MM.1S (cell line): Measurements from ENCODE around the gene EPHB6.

ENCODE experiments used
- DNase-seq: peaks from one replicate; pipeline ENCODE4 v3.0.0-alpha.2; 2015
- H2AFZ ChIP-seq: fragments of 300-600 bp; sonication (generic); 2 replicates; pipeline ENCODE4 v1.6.0; 2016; ENCODE audit warnings: antibody characterized with exemption, low read length
- H3F3A ChIP-seq: fragments of 300-600 bp; sonication (generic); 2 replicates; pipeline ENCODE4 v1.6.1; 2016; ENCODE audit warnings: mild to moderate bottlenecking, antibody characterized with exemption, low read length, moderate library complexity, mixed read lengths; ENCODE audit not compliant: insufficient read depth
- H3K27ac ChIP-seq: fragments of 300-600 bp; sonication (generic); 2 replicates; pipeline ENCODE4 v1.5.1; 2016; ENCODE audit warnings: mild to moderate bottlenecking, low read length
- H3K27me3 ChIP-seq: fragments of 300-600 bp; sonication (generic); replicated peaks from 2 replicates; pipeline ENCODE4 v1.6.0; 2016; ENCODE audit warnings: low read length; ENCODE audit not compliant: insufficient read depth
- H3K36me3 ChIP-seq: fragments of 300-600 bp; sonication (generic); replicated peaks from 2 replicates; pipeline ENCODE4 v1.6.1; 2016; ENCODE audit warnings: mild to moderate bottlenecking, low read length, mixed read lengths; ENCODE audit not compliant: insufficient read depth
- H3K4me1 ChIP-seq: fragments of 300-600 bp; sonication (generic); 2 replicates; pipeline ENCODE4 v1.6.1; 2016; ENCODE audit warnings: low read length, mixed read lengths
- H3K4me2 ChIP-seq: fragments of 300-600 bp; sonication (generic); 2 replicates; pipeline ENCODE4 v1.6.0; 2016; ENCODE audit warnings: low read depth, low read length
- H3K4me3 ChIP-seq: fragments of 300-600 bp; sonication (generic); 2 replicates; pipeline ENCODE4 v1.5.1; 2016; ENCODE audit warnings: low read length, mixed read lengths
- H3K79me2 ChIP-seq: fragments of 300-600 bp; sonication (generic); 2 replicates; pipeline ENCODE4 v1.6.1; 2016; ENCODE audit warnings: mixed run types, low read length, mixed read lengths
- H3K9ac ChIP-seq: fragments of 300-600 bp; sonication (generic); 2 replicates; pipeline ENCODE4 v1.6.1; 2016; ENCODE audit warnings: low read length, mixed read lengths
- H3K9me2 ChIP-seq: fragments of 300-600 bp; sonication (generic); replicated peaks from 2 replicates; pipeline ENCODE4 v1.6.1; 2016; ENCODE audit warnings: mild to moderate bottlenecking, low read length, mixed read lengths; ENCODE audit not compliant: insufficient read depth
- H3K9me3 ChIP-seq: fragments of 300-600 bp; sonication (generic); replicated peaks from 2 replicates; pipeline ENCODE4 v1.6.1; 2016; ENCODE audit warnings: mild to moderate bottlenecking, low read length, mixed read lengths; ENCODE audit not compliant: insufficient read depth
- H4K20me1 ChIP-seq: fragments of 300-600 bp; sonication (generic); 2 replicates; pipeline ENCODE4 v1.6.1; 2016; ENCODE audit warnings: mild to moderate bottlenecking, low read length, moderate library complexity, mixed read lengths; ENCODE audit not compliant: insufficient read depth
- CTCF ChIP-seq: fragments of 300-600 bp; sonication (generic); IDR thresholded peaks from 2 replicates; pipeline ENCODE4 v1.5.1; 2016; ENCODE audit warnings: antibody characterized with exemption, low read length, mixed read lengths
- EZH2 ChIP-seq: fragments of 300-600 bp; sonication (generic); optimal IDR thresholded peaks from 2 replicates; pipeline ENCODE3; 2017; ENCODE audit warnings: low read depth, mild to moderate bottlenecking, antibody characterized with exemption, low read length, mixed read lengths
- EZH2phosphoT487 ChIP-seq: fragments of 300-600 bp; sonication (generic); IDR thresholded peaks from 2 replicates; pipeline ENCODE4 v1.6.1; 2018; ENCODE audit warnings: antibody characterized with exemption, low read length

EPHB6 gene

GRCh38 chr7:142898377-142899170 lies 43.7 kb downstream of the EPHB6 start:
- Histone ChIP-seq H3K36me3 (no peaks in the 10 kb centered on the region), H3K4me1 (no peaks in the 10 kb centered on the region), H3K4me2 (no peak overlapping the region), H3K9ac (no peak overlapping the region), H3K27ac (no peak overlapping the region), H3K9me3 (no peaks in the 10 kb centered on the region), H3F3A (no peaks in the 10 kb centered on the region), H3K27me3 (no peaks in the 10 kb centered on the region), H3K79me2 (no peaks in the 10 kb centered on the region), H2AFZ (no peak overlapping the region), H3K9me2 (no peaks in the 10 kb centered on the region), H4K20me1 (no peaks in the 10 kb centered on the region), H3K4me3 (no peak overlapping the region)
- TF ChIP-seq EZH2 (no peak), EZH2phosphoT487 (no peak), CTCF (no peak)
- DNase-seq: no peak

- Histone ChIP-seq H3K9me3 (no peaks in the 10 kb centered on the region), H3K27ac (no peak overlapping the region), H3K9me2 (no peaks in the 10 kb centered on the region), H4K20me1 (no peaks in the 10 kb centered on the region), H3K79me2 (no peaks in the 10 kb centered on the region), H3K4me2 (no peak overlapping the region), H2AFZ (no peak overlapping the region), H3K4me1 (no peaks in the 10 kb centered on the region), H3K36me3 (no peaks in the 10 kb centered on the region), H3K9ac (no peak overlapping the region), H3K4me3 (no peak overlapping the region), H3K27me3 (no peaks in the 10 kb centered on the region), H3F3A (no peaks in the 10 kb centered on the region)
- DNase-seq: no peak
- no peak for TF ChIP-seq EZH2phosphoT487
- no peak for TF ChIP-seq CTCF
- TF ChIP-seq EZH2: no peak
Observed at GRCh38 chr7:142899661-142900060, 44.8 kb downstream of the EPHB6 start.

GRCh38 chr7:142901426-142902259 lies 46.8 kb downstream of the EPHB6 start:
- Histone ChIP-seq H4K20me1 (no peaks in the 10 kb centered on the region), H3K27ac (no peak overlapping the region), H3K27me3 (no peaks in the 10 kb centered on the region), H3K9ac (no peak overlapping the region), H3K79me2 (no peaks in the 10 kb centered on the region), H3K4me2 (no peak overlapping the region), H3K36me3 (no peaks in the 10 kb centered on the region), H3K4me1 (0 out of 2 replicates have a peak, but pooled peaks cover under 1% of the 10 kb centered on the region), H3F3A (no peaks in the 10 kb centered on the region), H3K9me3 (no peaks in the 10 kb centered on the region), H3K9me2 (no peaks in the 10 kb centered on the region), H2AFZ (no peak overlapping the region), H3K4me3 (no peak overlapping the region)
- TF ChIP-seq EZH2 (no peak), CTCF (no peak), EZH2phosphoT487 (no peak)
- no peak for DNase-seq
